Kasumi-1 (cell line): ENCODE measurements around the gene NTRK3.
"Not testable (repeated sequence)": the region's sequence is repeated elsewhere in the genome, so short reads cannot be mapped to it uniquely, and the experiment has no call there.

ENCODE experiments used
- DNase-seq, 2 experiments: peaks; one replicate each; lab custom pipeline; 2025; lab: John Stamatoyannopoulos, UW

Gene NTRK3

GRCh38 chr15:88073391-88073691 is 183.2 kb downstream of the NTRK3 start:
- DNase-seq = no peak

GRCh38 chr15:88072598-88073390 is 183.7 kb downstream of the NTRK3 start:
- DNase-seq = no peak

GRCh38 chr15:88072133-88072532 is 184.4 kb downstream of the NTRK3 start:
- DNase-seq = not testable (repeated sequence)

- no peak for DNase-seq
These were observed 185.4 kb downstream of the NTRK3 start for GRCh38 chr15:88071141-88071540.

- no peak for DNase-seq
These were observed 187.0 kb downstream of the NTRK3 start for GRCh38 chr15:88069561-88069960.

GRCh38 chr15:88067331-88067685 is 189.2 kb downstream of the NTRK3 start:
- no peak for DNase-seq

GRCh38 chr15:88066636-88067330 is 189.8 kb downstream of the NTRK3 start:
- no peak for DNase-seq

GRCh38 chr15:88061452-88061851 is 195.1 kb downstream of the NTRK3 start:
- no peak for DNase-seq

- no peak for DNase-seq
These were observed 196.2 kb downstream of the NTRK3 start for GRCh38 chr15:88060383-88060782.

- DNase-seq = no peak
These were observed 198.7 kb downstream of the NTRK3 start for GRCh38 chr15:88057836-88058235.

GRCh38 chr15:88049506-88049905 is 207.0 kb downstream of the NTRK3 start:
- no peak for DNase-seq

GRCh38 chr15:88048755-88049154 is 207.8 kb downstream of the NTRK3 start:
- DNase-seq = no peak

- no peak for DNase-seq
These were observed 208.3 kb downstream of the NTRK3 start for GRCh38 chr15:88048237-88048636.

- DNase-seq = no peak
These were observed 209.9 kb downstream of the NTRK3 start for GRCh38 chr15:88046576-88047129.

- no peak for DNase-seq
These were observed 213.1 kb downstream of the NTRK3 start for GRCh38 chr15:88043396-88043795.

- DNase-seq = no peak
These were observed 214.5 kb downstream of the NTRK3 start for GRCh38 chr15:88042047-88042446.

- no peak for DNase-seq
These were observed 216.0 kb downstream of the NTRK3 start for GRCh38 chr15:88040516-88040915.

GRCh38 chr15:88038261-88038660 is 218.3 kb downstream of the NTRK3 start:
- DNase-seq = no peak

GRCh38 chr15:88036154-88036839 is 220.2 kb downstream of the NTRK3 start:
- DNase-seq = peak; percentile 0 to 3

- DNase-seq = no peak
These were observed 221.2 kb downstream of the NTRK3 start for GRCh38 chr15:88035381-88035780.

- not testable (repeated sequence) for DNase-seq
These were observed 223.1 kb downstream of the NTRK3 start for GRCh38 chr15:88033421-88033820.

- DNase-seq = no peak
These were observed 223.8 kb downstream of the NTRK3 start for GRCh38 chr15:88032787-88033186.

GRCh38 chr15:88031461-88031860 is 225.1 kb downstream of the NTRK3 start:
- no peak for DNase-seq
